Vagina (tissue), 2 donors: ENCODE results near the gene PRR23E. TPM values are rescaled to one million over a fixed set of nuclear protein-coding genes. Genes with fewer than 3 reads are reported as not detected.
A peak's percentile ranks its signal among the peaks of the same experiment; 100 is the strongest.

Source experiments
- DNase-seq, 2 donors: peaks; one replicate each; pipeline ENCODE4 v3.0.0-alpha.2; 2017; ENCODE audit errors: extremely low spot score in 2 of 2
- H3K27ac ChIP-seq: fragments of 200-600 bp; sonication (generic); one replicate; pipeline ENCODE4 v1.5.1; 2019
- H3K27me3 ChIP-seq: fragments of 200-600 bp; sonication (generic); one replicate; pipeline ENCODE4 v1.5.1; 2019
- H3K36me3 ChIP-seq, 2 donors: fragments of 200-600 bp; sonication (generic); one replicate each; pipeline ENCODE4 v1.5.1; 2017 to 2019
- H3K4me1 ChIP-seq: fragments of 200-600 bp; sonication (generic); one replicate; pipeline ENCODE4 v1.5.1; 2019
- H3K4me3 ChIP-seq, 2 donors: fragments of 200-600 bp; sonication (generic); 1 replicate in 1 of 2; 2 replicates in 1 of 2; pipeline ENCODE4 v1.5.1; 2016 to 2019
- H3K9me3 ChIP-seq: fragments of 200-600 bp; sonication (generic); one replicate; pipeline ENCODE4 v1.5.1; 2019
- POLR2A ChIP-seq, 2 donors: fragments of 450-650 bp; IDR thresholded peaks; one replicate each; pipeline ENCODE4 v1.6.1; 2017; ENCODE audit warnings: antibody characterized with exemption in 2 of 2, mild to moderate bottlenecking in 2 of 2, moderate library complexity in 2 of 2
- POLR2AphosphoS5 ChIP-seq, 2 donors: sonication (generic); formaldehyde crosslinking; IDR thresholded peaks; one replicate each; pipeline ENCODE4 v1.9.0; 2017; ENCODE audit warnings: antibody characterized with exemption in 2 of 2, mild to moderate bottlenecking in 2 of 2, low read depth in 1 of 2; ENCODE audit not compliant: insufficient read depth in 1 of 2
- intact Hi-C: fragments of 100-400 bp; cut with DNase I; formaldehyde crosslinking; loops from one replicate; pipeline ENCODE4 v1.15.1; 2023
- total RNA-seq: library from RNA; depleted of rRNA; stranded (reverse); fragments of >200 nt; gene quantifications from one replicate; pipeline ENCODE4 v1.2.3, GENCODE V29; 2016
- TF ChIP-seq, protein P1 (sequence below), 3 experiments: fragments of 450-650 bp in 2 of 3; fragments of 200-600 bp in 1 of 3; sonication (generic) in 1 of 3; IDR thresholded peaks; one replicate each; pipeline ENCODE4 v1.5.1; 2017 to 2019; ENCODE audit warnings: antibody characterized with exemption in 3 of 3, mild to moderate bottlenecking in 2 of 3, moderate library complexity in 2 of 3

PRR23E gene
- total RNA-seq, 1 donor from 2014 or later = not detected

DNA sequence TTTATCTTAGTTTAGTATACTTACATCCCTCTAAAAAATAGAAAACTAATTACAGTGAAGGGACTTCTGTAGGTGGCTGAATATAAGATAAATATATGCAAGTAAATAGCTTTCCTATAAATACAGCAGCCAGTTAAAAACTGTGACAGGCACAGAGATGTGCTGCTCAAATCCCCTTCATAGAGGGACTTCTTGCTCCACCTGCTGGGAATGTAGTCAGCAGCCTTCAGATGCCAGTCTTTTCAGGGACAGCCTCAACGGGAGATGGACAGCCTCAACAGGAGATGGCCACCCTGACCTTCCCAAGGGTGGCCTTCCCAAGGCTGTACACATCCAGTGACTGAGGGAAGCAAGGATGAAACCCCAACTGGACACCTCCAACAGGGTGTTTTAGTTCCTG, 15.7 kb upstream of the PRR23E start:
- Histone ChIP-seq H3K9me3 (no peaks in the 10 kb centered on the region), H3K27me3 (no peaks in the 10 kb centered on the region), H3K4me3 (no peak overlapping the region), H3K36me3 (no peaks in the 10 kb centered on the region), H3K4me1 (peaks cover 9% of the 10 kb centered on the region), H3K27ac (no peak overlapping the region)
- intact Hi-C loops = no loop called here
- DNase-seq = no peak
- TF ChIP-seq POLR2A (IDR thresholded peaks at IDR 0.05) (no peak), POLR2AphosphoS5 (IDR thresholded peaks at IDR 0.05; ENCODE audit: insufficient read depth in 1 of 2, low read depth in 1 of 2) (no peak)
- TF ChIP-seq, protein P1, sequence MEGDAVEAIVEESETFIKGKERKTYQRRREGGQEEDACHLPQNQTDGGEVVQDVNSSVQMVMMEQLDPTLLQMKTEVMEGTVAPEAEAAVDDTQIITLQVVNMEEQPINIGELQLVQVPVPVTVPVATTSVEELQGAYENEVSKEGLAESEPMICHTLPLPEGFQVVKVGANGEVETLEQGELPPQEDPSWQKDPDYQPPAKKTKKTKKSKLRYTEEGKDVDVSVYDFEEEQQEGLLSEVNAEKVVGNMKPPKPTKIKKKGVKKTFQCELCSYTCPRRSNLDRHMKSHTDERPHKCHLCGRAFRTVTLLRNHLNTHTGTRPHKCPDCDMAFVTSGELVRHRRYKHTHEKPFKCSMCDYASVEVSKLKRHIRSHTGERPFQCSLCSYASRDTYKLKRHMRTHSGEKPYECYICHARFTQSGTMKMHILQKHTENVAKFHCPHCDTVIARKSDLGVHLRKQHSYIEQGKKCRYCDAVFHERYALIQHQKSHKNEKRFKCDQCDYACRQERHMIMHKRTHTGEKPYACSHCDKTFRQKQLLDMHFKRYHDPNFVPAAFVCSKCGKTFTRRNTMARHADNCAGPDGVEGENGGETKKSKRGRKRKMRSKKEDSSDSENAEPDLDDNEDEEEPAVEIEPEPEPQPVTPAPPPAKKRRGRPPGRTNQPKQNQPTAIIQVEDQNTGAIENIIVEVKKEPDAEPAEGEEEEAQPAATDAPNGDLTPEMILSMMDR (IDR thresholded peaks at IDR 0.05) = no peak

DNA sequence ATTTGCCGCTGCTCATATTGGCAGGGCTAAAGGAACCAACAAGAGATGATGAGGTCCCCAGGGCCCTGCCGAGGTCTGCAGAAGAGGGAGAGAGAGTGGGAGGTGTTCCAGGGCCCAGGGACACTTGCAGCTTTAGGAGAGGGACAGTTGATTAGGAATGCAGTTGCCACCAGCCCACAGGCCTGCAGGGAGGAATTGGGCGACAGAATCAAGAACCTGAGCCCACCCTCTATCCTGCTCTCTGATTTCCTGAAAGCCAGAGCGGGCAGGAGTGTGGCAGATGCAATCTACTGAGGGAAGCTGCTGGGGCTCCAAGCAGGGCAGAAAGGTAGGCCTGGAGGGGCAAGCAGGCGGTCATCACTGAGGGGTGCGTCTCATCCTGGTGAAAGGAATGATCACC, 12.1 kb upstream of the PRR23E start:
- Histone ChIP-seq H3K27me3 (no peaks in the 10 kb centered on the region), H3K27ac (no peak overlapping the region), H3K36me3 (no peaks in the 10 kb centered on the region), H3K9me3 (no peaks in the 10 kb centered on the region), H3K4me3 (no peak overlapping the region), H3K4me1 (no peaks in the 10 kb centered on the region)
- TF ChIP-seq, protein P1 (IDR thresholded peaks at IDR 0.05) = no peak
- TF ChIP-seq POLR2A (IDR thresholded peaks at IDR 0.05) (no peak), POLR2AphosphoS5 (IDR thresholded peaks at IDR 0.05; ENCODE audit: insufficient read depth in 1 of 2, low read depth in 1 of 2) (no peak)
- no peak for DNase-seq
- intact Hi-C loops = no loop called here

GRCh38 chr3:127182431-127182830, 10.5 kb upstream of the PRR23E start:
- Histone ChIP-seq H3K27ac (no peak overlapping the region), H3K4me3 (no peak overlapping the region), H3K27me3 (no peaks in the 10 kb centered on the region), H3K4me1 (no peaks in the 10 kb centered on the region), H3K9me3 (no peaks in the 10 kb centered on the region), H3K36me3 (no peaks in the 10 kb centered on the region)
- DNase-seq = peak in 1 of 2 donors; percentile 93
- intact Hi-C loops = no loop called here
- TF ChIP-seq, protein P1 (IDR thresholded peaks at IDR 0.05) = no peak
- TF ChIP-seq POLR2A (IDR thresholded peaks at IDR 0.05) (no peak), POLR2AphosphoS5 (IDR thresholded peaks at IDR 0.05; ENCODE audit: insufficient read depth in 1 of 2, low read depth in 1 of 2) (no peak)

DNA sequence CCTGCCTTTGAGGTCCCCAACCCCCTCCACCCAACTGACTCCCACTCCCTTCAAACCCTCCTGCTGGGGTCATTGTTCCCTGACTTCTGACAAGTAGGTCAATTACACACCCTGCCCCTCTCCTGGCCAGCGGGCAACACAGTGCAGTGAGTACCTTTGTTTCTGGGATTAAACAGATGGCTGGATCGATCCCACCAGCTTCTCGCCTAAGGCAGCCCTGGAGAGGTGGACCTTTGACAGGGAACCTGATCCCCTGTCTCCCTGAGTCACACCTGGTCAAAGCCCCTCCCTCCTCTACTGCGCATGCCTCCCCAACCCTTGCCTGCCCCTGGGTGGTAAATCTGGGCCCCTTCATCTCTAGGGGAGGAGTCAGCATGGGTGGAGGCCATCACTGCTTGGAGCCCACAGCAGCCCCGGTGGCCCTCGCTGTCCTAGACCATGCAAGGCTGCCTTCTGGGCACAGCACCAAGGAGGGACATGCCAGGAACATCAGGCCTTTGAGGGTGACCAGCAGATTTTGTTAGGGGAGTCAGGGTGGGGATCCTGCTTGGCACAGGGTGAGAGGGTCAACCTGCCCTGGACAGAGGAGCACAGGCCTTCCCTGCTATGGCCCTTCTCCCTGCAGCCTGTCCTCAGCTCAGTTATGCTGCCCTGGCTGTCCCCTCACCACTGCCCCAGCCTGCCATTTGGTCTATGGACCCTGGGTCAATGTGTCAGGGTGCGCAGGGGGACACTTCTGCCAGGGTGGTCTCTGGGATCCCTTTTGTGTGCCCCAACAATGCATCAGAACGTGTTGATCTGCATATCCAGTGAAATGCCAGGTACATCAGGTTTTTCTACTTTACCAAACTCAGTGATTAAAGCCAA, 9.8 kb upstream of the PRR23E start:
- H3K27me3 ChIP-seq = no peaks in the 10 kb centered on the region
- TF ChIP-seq, protein P1 (IDR thresholded peaks at IDR 0.05) = no peak
- TF ChIP-seq POLR2A (IDR thresholded peaks at IDR 0.05) (no peak), POLR2AphosphoS5 (IDR thresholded peaks at IDR 0.05; ENCODE audit: insufficient read depth in 1 of 2, low read depth in 1 of 2) (no peak)
- H3K36me3 ChIP-seq = no peaks in the 10 kb centered on the region
- intact Hi-C loops = no loop called here
- no peak overlapping the region for H3K27ac ChIP-seq
- DNase-seq = peak in 1 of 2 donors; percentile 71
- no peaks in the 10 kb centered on the region for H3K9me3 ChIP-seq
- H3K4me3 ChIP-seq = no peak overlapping the region
- H3K4me1 ChIP-seq = no peaks in the 10 kb centered on the region
